Activated CD4-positive, alpha-beta T cell treated with anti-CD3 and anti-CD28 coated beads for 1 hour (primary cell): ENCODE results near the gene USF3.

Source experiments
- DNase-seq: peaks from one replicate; pipeline ENCODE4 v3.0.0-alpha.2; 2020

The USF3 gene

GRCh38 chr3:113606539-113607218 lies 89.8 kb downstream of the USF3 start:
- no peak for DNase-seq

GRCh38 chr3:113602836-113603235 lies 93.6 kb downstream of the USF3 start:
- no peak for DNase-seq

GRCh38 chr3:113602256-113602655 lies 94.2 kb downstream of the USF3 start:
- DNase-seq, result no peak

- DNase-seq, result no peak
Measured at GRCh38 chr3:113601240-113601639, 95.2 kb downstream of the USF3 start.

- DNase-seq, result no peak
Measured at GRCh38 chr3:113600418-113601182, 95.8 kb downstream of the USF3 start.
